HG03064 (cell line): ENCODE results near the gene STAB1.

Source experiments
- ATAC-seq: cut with Tn5 transposase; IDR thresholded peaks from one replicate; pipeline ENCODE4 v1.9.1; 2021; ENCODE audit warnings: low read depth; ENCODE audit not compliant: unreplicated experiment

Gene STAB1

DNA sequence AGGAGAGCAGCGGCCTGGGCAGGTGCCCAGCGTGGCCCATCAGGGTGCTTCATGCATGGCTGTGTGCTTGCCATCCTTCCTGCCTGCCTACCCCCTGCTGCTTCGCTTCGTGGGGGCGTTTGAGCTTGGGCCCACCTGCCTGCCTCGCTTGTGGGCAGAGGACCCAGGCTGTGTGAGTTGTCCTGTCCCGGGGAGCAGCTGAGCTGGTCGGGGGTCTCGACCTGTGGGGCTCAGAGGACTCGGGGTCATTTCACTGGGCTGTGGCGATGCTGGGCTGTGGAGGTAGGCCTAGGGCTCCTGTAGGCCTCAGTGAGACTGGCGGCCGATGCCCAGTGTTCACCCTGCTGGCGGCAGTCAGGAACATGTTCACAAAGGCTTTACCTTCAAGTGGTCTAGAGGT, 12.1 kb upstream of the STAB1 start:
- no peak for ATAC-seq

GRCh38 chr3:52483577-52484381, 11.4 kb upstream of the STAB1 start:
- ATAC-seq: no peak

GRCh38 chr3:52484680-52485461, 10.3 kb upstream of the STAB1 start:
- no peak for ATAC-seq

DNA sequence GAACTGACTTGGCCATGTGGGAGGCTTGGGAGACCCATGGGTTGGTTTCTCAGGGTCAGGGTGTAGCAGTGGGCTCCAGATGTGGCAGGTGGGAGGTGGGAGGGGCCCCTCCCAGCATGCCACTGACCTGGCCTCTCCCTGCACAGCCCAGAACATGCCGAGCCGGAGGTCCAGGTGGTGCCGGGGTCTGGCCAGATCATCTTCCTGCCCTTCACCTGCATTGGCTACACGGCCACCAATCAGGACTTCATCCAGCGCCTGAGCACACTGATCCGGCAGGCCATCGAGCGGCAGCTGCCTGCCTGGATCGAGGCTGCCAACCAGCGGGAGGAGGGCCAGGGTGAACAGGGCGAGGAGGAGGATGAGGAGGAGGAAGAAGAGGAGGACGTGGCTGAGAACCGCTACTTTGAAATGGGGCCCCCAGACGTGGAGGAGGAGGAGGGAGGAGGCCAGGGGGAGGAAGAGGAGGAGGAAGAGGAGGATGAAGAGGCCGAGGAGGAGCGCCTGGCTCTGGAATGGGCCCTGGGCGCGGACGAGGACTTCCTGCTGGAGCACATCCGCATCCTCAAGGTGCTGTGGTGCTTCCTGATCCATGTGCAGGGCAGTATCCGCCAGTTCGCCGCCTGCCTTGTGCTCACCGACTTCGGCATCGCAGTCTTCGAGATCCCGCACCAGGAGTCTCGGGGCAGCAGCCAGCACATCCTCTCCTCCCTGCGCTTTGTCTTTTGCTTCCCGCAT, 7.9 kb upstream of the STAB1 start:
- no peak for ATAC-seq

DNA sequence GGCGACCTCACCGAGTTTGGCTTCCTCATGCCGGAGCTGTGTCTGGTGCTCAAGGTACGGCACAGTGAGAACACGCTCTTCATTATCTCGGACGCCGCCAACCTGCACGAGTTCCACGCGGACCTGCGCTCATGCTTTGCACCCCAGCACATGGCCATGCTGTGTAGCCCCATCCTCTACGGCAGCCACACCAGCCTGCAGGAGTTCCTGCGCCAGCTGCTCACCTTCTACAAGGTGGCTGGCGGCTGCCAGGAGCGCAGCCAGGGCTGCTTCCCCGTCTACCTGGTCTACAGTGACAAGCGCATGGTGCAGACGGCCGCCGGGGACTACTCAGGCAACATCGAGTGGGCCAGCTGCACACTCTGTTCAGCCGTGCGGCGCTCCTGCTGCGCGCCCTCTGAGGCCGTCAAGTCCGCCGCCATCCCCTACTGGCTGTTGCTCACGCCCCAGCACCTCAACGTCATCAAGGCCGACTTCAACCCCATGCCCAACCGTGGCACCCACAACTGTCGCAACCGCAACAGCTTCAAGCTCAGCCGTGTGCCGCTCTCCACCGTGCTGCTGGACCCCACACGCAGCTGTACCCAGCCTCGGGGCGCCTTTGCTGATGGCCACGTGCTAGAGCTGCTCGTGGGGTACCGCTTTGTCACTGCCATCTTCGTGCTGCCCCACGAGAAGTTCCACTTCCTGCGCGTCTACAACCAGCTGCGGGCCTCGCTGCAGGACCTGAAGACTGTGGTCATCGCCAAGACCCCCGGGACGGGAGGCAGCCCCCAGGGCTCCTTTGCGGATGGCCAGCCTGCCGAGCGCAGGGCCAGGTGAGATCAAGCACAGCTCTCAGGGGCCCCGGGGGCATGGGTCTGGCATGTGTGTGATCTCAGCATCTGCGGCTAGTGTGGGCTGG, 7.1 kb upstream of the STAB1 start:
- no peak for ATAC-seq

GRCh38 chr3:52488746-52489145, 6.4 kb upstream of the STAB1 start:
- ATAC-seq: no peak

- ATAC-seq: no peak
These were observed 5.7 kb upstream of the STAB1 start for GRCh38 chr3:52489453-52489852.

- ATAC-seq: no peak
These were observed 4.9 kb upstream of the STAB1 start for GRCh38 chr3:52490035-52490938.

DNA sequence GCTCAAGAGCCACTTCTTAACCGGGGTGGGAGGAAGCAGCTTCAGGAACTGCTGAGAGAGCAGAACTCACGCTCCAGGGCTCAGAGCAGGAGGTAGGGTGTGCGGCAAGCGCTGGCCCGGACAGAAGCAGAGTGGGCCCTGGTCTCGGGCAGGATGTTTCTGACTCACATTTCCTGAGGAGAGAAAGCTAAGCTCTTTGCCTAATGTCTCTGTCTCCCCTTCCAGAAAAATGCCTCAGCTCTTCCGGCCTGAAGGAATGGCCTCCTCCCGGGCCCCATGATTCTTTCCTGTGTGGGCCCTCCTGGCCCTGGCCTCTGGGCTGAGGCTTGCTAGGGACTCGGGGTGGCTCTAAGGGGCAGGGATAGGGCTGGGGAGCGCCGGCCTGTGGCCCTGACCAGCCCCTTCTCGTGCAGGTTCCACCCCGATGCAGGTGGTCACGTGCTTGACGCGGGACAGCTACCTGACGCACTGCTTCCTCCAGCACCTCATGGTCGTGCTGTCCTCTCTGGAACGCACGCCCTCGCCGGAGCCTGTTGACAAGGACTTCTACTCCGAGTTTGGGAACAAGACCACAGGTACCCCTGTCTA, 4.1 kb upstream of the STAB1 start:
- ATAC-seq: no peak

DNA sequence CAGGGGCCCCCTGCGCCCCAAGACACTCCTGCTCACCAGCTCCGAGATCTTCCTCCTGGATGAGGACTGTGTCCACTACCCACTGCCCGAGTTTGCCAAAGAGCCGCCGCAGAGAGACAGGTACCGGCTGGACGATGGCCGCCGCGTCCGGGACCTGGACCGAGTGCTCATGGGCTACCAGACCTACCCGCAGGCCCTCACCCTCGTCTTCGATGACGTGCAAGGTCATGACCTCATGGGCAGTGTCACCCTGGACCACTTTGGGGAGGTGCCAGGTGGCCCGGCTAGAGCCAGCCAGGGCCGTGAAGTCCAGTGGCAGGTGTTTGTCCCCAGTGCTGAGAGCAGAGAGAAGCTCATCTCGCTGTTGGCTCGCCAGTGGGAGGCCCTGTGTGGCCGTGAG, 3.1 kb upstream of the STAB1 start:
- no peak for ATAC-seq

DNA sequence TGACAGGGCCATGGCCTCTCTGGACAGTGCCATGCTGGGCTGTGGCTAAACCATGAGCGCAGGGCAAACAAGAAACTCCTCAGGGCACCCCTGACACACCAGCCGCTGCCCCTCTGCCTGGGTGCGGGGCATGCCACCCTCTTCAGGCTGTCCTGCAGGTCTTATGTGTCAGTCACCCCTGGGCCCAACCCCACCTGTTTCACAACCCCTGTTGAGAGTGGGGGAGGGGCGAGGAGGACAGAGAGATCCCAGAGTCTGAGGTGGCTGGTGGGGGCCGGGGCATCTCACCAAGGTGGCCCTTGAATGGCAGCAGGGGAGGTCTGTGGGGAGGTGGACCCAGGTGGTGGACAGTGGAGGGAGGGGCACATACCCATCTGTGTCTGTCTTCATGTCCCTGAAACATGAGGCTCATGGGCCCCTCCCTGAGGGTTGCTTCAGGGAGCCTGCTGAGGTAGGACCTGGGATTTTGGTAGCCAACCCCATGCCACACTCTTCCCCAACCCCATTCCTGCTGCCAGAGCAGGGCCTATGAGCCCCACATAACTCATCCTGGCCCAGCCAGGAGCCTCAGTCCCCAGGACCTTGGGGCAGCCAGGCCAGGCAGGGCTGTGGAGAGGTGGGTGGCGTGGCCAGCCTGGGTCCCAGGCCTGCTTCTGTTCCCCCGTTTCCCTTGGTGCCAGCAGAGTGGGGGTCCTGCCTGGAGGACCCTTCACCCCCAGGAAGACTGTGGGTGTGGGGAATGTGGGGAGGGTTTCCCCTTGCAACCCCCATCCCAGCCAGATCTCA, 1.7 kb upstream of the STAB1 start:
- no peak for ATAC-seq

DNA sequence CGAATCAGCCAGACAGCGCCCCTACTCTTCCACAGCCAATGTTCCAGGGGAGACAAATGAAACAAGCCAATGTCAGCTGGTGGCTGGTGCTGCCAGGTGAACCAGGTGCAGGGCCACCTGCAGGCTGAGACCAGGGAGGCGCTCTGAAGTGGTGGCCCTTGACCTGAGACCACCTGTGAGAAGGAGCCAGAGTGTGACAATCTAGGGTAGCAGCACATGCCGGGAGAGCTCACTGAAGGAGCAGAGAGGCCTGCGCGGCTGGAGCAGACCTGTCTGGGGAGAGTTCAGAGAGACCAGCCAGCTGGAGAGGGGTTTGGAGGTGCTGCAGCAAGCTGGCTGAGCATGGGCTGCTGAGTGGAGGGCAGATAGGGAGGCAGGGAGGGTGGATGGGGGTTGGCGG, 693 bp upstream of the STAB1 start:
- ATAC-seq: no peak

DNA sequence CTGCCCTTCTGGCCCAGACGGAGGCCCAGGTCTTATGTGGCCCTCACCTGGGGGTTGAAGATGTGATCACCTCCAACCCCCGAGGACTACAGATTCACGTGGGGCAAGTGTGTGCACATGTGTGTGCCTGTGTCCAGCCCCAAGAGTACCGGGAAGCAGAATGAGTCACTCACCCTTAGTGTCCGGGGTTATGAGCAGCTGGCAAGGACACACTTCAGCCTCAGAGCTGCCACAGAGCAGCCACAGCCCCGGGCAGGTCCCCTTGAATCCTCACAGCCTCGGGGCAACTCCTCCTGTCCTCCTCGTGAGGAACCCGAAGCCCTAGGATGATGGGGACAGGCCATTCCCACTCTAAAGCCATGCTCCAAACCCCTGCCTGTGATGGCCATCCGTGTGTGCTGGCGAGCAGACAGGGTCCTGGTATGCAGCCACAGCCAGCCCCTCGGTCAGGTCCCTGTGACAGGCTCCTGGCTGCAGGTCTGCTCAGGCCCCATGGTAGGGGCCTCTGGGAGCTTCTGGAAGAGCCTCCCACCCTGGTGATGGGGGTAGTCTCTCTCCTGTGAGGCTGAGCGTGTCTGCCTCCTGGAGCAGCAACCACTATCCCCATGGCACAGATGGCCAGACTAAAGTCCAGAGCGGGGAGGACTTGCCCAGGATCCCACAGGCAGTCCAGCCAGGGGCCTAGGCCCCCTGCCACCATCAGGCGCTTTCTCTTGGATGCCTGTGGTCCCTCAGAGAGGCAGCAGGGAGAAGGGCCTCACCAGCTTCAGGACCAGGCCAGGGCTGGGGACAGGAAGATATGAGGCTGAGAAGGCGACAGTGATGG, 852 bp downstream of the STAB1 start:
- ATAC-seq: no peak

DNA sequence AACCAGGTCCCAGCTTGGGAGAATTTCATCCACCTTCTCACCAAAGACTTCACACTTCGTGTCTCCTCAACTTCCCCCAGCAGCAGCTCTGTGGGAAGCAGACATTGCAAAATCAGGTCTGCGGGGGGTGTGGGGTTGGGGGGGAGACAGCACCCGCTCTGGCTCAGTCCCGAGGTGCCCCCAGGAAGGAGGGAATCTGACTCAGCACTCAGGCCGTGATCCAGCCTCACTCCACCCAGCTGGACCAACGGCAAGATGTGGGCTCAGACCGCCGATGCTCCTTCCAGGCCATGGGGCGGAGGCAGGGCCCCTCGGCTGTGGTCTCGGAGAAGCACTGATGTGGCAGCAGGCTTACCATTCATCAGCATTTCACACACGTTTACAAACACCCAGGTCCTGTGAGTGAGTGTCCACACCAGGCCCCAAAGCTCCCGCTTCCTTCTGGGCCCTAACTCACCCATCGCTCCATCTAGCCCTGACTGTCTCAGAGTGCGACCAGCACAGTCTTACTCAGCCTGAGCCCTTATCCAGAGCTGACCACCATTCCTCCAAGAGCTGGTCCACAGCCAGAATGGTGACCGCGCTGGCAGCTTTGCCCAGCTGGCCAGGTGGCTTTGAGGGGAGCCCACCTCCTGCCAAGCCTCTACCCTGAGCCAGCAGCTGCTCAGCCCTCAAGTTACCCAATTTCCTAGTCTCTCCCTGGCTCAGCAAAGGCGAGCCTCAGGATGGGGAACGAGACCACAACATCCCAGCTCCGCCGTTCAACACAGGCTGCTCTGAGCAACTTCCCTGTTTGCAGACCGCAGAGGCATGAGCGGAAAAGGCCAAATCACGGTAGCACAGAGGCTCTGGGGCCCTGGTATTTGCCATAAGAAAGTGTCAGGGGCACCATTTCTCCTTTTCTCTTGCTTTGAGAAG, 3.3 kb downstream of the STAB1 start:
- no peak for ATAC-seq

DNA sequence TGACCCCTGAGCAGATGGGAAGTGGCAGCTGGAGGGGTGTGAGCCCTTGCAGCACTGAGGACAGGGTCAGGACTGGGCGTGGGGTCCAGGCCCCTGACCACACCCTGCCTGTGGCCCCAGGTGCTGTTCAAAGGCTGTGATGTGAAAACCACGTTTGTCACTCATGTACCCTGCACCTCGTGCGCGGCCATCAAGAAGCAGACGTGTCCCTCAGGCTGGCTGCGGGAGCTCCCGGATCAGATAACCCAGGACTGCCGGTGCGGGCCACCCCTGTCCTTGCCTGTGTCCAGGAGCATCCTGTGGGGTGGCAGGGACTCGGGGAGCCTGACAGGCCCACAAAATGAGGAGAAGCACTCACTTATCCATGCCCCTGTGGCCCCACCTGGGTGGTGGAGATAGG, 5.9 kb downstream of the STAB1 start:
- ATAC-seq: no peak

GRCh38 chr3:52502001-52502400, 6.9 kb downstream of the STAB1 start:
- no peak for ATAC-seq
